Psoas muscle (tissue), 8 donors: ENCODE data around the gene CHST5. TPM values are rescaled to one million over a fixed set of nuclear protein-coding genes. Genes with fewer than 3 reads are reported as not detected.

Experiments used
- ATAC-seq, 4 donors: fragments of 200-7000 bp; cut with Tn5 transposase; one replicate each; pipeline ENCODE4 v1.9.1; 2020; ENCODE audit warnings: moderate library complexity in 3 of 4, mild to moderate bottlenecking in 2 of 4
- DNase-seq, 2 donors: peaks; one replicate each; pipeline ENCODE4 v3.0.0-alpha.2; 2020
- H3K27ac ChIP-seq: fragments of 200-600 bp; one replicate; pipeline ENCODE4 v1.8.0; 2022
- H3K27me3 ChIP-seq, 3 donors: fragments of 200-600 bp in 1 of 3; one replicate each; pipeline versions ENCODE4 v1.6.1 to v1.8.0; 2013 to 2022; ENCODE audit warnings: low read length in 2 of 3, mild to moderate bottlenecking in 2 of 3, moderate library complexity in 1 of 3; ENCODE audit not compliant: insufficient read depth in 3 of 3
- H3K36me3 ChIP-seq, 2 donors: fragments of 200-600 bp in 1 of 2; one replicate each; pipeline versions ENCODE4 v1.6.1 to v1.8.0; 2013 to 2022; ENCODE audit warnings: low read depth in 1 of 2, mild to moderate bottlenecking in 1 of 2, moderate library complexity in 1 of 2; ENCODE audit not compliant: insufficient read depth in 1 of 2
- H3K4me1 ChIP-seq: fragments of 200-600 bp; one replicate; pipeline ENCODE4 v1.8.0; 2022
- H3K4me3 ChIP-seq: fragments of 200-600 bp; one replicate; pipeline ENCODE4 v1.8.0; 2022; ENCODE audit warnings: mild to moderate bottlenecking
- H3K9me3 ChIP-seq: fragments of 200-600 bp; one replicate; pipeline ENCODE4 v1.8.0; 2022
- WGBS, 3 donors: extraction: QIAGEN DNeasy Blood & Tissue Kit; methylation state at CpG; one replicate each; pipeline versions ENCODE4 v1.1.6 to v1.1.7; 2013; 5-methylcytosine and 5-hydroxymethylcytosine counted together
- intact Hi-C, 2 donors: fragments of 100-400 bp; cut with DNase I; formaldehyde crosslinking; loops; one replicate each; pipeline versions ENCODE4 v1.11.0 to v1.14.2; 2022
- long read RNA-seq, 2 donors: library from polyadenylated mRNA; unstranded; transcript quantifications; one replicate each; pipeline ENCODE4 v2.0.0, GENCODE V29; 2021
- polyA plus RNA-seq, 3 donors: library from polyadenylated mRNA; stranded (reverse); fragments of 200-250 nt; gene quantifications; one replicate each; pipeline ENCODE4 v1.2.3, GENCODE V29; 2013
- total RNA-seq, 4 donors: library from RNA; stranded (reverse); fragmentation: NEBNext Ultra II Directional in 2 of 4; extraction: Animal tissue kit (Norgen Biotek cat#: 25700) in 2 of 4; gene quantifications; one replicate each; pipeline versions ENCODE4 v1.2.1 to v1.2.4, GENCODE V29; 2021 to 2023
- TF ChIP-seq, protein P1 (sequence below): fragments of 200-600 bp; IDR thresholded peaks from one replicate; pipeline ENCODE4 v1.8.0; 2022; ENCODE audit warnings: antibody characterized with exemption
- donor health status: healthy with polysubstance abuse.
- donor health status: DM: no; HTN: no; CAD: no; lungs with moderate emphysema.
- donor health status: Bipolar disorder and iron deficiency.
- donor health status: healthy.
- donor health status: DM: yes; HTN: yes; CAD: no.
- donor health status: DM: no; HTN: no; CAD: no.
- donor health status: DM: no; HTN: no; CAD: no.
- donor health status: DM: yes; HTN: yes; CAD: no.

CHST5 gene
- under 1 TPM in 1 of 4 donors, not detected in 3; 0.27 TPM for total RNA-seq
- under 1 TPM in 2 of 3 donors, not detected in 1; 0.04 to 0.14 TPM for polyA plus RNA-seq
- long read RNA-seq, donor 1 = 0 reads
- long read RNA-seq, donor 2 = 0 reads

DNA sequence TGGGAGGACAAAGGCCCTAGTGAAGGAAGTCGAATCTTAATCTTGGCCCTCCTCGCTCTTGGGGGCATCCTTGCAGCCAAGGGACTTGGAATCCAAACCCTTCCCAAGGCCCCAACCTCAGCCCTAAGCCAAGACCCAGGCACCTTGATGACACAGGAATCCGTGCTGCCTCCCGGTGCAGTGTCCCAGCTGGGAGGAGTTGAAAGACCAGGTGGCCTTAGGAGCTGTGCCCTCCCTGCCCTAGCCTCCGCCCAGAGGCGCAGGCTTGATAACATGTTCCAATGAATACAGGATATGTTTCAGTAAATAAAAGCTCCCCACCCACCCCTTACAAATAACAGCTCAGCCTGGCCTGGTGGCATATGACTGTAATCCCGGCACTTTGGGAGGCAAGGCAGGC lies at the start of gene CHST5:
Gene CHST5 (minus strand): TSS at position 208 of the 400 bp plus-strand sequence. CDS start 5,724 bp downstream, outside the sequence.
- TF ChIP-seq, protein P1, sequence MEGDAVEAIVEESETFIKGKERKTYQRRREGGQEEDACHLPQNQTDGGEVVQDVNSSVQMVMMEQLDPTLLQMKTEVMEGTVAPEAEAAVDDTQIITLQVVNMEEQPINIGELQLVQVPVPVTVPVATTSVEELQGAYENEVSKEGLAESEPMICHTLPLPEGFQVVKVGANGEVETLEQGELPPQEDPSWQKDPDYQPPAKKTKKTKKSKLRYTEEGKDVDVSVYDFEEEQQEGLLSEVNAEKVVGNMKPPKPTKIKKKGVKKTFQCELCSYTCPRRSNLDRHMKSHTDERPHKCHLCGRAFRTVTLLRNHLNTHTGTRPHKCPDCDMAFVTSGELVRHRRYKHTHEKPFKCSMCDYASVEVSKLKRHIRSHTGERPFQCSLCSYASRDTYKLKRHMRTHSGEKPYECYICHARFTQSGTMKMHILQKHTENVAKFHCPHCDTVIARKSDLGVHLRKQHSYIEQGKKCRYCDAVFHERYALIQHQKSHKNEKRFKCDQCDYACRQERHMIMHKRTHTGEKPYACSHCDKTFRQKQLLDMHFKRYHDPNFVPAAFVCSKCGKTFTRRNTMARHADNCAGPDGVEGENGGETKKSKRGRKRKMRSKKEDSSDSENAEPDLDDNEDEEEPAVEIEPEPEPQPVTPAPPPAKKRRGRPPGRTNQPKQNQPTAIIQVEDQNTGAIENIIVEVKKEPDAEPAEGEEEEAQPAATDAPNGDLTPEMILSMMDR = no peak
- ATAC-seq = no peak
- Histone ChIP-seq H3K4me1 (no peaks in the 10 kb centered on the region), H3K27me3 (no peaks in the 10 kb centered on the region), H3K36me3 (no peaks in the 10 kb centered on the region), H3K4me3 (no peak within 1 kb of the TSS), H3K9me3 (no peaks in the 10 kb centered on the region), H3K27ac (no peak within 1 kb of the TSS)
- no peak for DNase-seq
- intact Hi-C loops = no loop called here
- 87 to 90% (median 89%) methylated on average over 7 of the region's 7 CpGs for WGBS, 3 donors

DNA sequence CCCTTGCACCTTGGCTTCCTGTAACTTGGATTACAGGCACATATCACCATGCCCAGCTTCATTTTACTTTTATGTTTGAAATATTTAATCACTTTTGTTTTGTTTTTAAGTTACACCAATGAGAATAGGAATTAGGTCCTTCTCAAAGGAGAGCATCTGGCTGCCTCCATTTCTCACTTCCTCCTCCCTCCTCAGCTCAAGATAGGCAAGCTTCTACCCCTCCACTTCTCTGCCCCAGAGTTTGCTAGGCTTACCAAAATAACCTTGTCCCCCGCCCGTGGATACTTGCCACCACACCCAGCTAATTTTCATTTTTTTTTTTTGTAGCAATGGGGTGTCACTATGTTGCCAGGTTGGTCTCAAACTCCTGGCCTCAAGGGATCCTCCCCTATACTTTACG lies 48.2 kb upstream of the CHST5 start:
- Histone ChIP-seq H3K27ac (no peak overlapping the region), H3K9me3 (no peaks in the 10 kb centered on the region), H3K4me3 (no peak overlapping the region), H3K4me1 (no peaks in the 10 kb centered on the region), H3K27me3 (no peaks in the 10 kb centered on the region), H3K36me3 (peaks cover 3 to 33% of the 10 kb centered on the region in 2 donors)
- DNase-seq (no peak), ATAC-seq (no peak)
- 68 to 82% (median 68%) methylated on average over 3 of the region's 3 CpGs for WGBS, 3 donors
- intact Hi-C loops = no loop called here
- TF ChIP-seq, protein P1 = no peak

DNA sequence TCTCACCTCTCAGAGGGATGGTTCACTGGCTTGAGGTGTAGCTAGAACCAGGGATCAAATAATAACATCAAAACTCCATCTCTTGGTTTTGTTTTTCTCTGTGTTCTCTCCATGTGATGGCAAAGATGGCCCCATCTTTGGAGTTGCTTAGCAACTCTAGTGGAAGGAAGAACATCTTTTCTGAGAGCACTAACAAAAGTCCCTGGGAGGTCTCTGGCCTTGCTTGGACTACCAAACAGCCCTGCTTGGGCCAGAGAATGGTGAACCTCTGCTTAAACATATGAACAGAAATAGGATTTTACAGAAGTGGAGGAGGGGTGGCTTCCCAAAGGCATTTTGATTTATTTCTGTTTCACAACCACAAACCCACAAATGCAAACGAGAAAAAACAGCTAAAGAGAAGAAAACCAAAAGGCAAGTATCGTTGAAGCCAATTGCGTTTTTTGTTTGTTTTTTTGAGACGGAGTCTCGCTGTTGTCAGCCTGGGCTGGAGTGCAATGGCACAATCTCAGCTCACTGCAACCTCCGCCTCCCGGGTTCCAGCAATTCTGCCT lies 43.5 kb upstream of the CHST5 start:
- H3K36me3 ChIP-seq = peaks cover 13 to 70% of the 10 kb centered on the region in 2 donors
- no peak overlapping the region for H3K27ac ChIP-seq
- no peak overlapping the region for H3K4me3 ChIP-seq
- 85 to 93% (median 92%) methylated on average over 7 of the region's 7 CpGs for WGBS, 3 donors
- ATAC-seq (no peak), DNase-seq (no peak)
- no peaks in the 10 kb centered on the region for H3K9me3 ChIP-seq
- no peaks in the 10 kb centered on the region for H3K4me1 ChIP-seq
- intact Hi-C loops = no loop called here
- no peaks in the 10 kb centered on the region for H3K27me3 ChIP-seq
- TF ChIP-seq, protein P1 = no peak

DNA sequence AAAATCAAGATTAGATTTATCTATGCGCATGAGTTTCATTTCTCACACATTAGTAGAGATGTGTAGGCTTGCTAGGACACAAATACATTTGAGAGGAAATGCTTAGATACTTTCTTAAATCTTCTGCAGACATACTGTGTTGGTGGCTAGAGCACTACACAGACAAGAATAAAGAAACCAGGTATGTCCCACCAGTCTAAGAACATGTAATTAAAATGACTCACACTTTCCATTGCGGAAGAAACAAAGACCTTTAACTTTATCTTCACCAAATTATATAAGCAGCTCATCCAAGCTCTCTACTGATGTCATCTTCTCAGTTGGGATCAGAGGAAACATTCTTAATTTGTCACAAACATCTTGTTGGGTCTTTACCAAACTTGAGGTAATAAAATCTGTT lies 42.8 kb upstream of the CHST5 start:
- intact Hi-C loops = no loop called here
- Histone ChIP-seq H3K4me3 (no peak overlapping the region), H3K27me3 (no peaks in the 10 kb centered on the region), H3K9me3 (no peaks in the 10 kb centered on the region), H3K27ac (no peak overlapping the region), H3K4me1 (no peaks in the 10 kb centered on the region), H3K36me3 (peaks cover 13 to 77% of the 10 kb centered on the region in 2 donors)
- DNase-seq = no peak
- 93 to 97% (median 96%) methylated on average over 2 of the region's 2 CpGs for WGBS, 3 donors
- TF ChIP-seq, protein P1 = no peak
- ATAC-seq = no peak

DNA sequence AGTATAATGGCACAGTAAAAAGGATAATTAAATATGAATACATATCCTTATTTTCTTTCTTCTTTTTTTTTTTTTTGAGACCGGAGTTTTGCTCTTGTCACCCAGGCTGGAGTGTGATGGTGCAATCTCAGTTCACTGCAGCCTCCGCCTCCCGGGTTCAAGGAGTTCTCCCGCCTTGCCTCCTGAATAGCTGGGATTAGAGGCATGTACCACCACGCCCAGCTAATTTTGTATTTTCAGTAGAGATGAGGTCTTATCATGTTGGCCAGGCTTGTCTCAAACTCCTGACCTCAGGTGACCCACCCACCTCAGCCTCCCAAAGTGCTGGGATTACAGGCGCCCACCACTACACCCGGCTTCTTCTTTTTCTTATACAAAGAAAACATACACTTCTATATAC lies 42.3 kb upstream of the CHST5 start:
- 90 to 94% (median 93%) methylated on average over 7 of the region's 7 CpGs for WGBS, 3 donors
- intact Hi-C loops = no loop called here
- TF ChIP-seq, protein P1 = no peak
- DNase-seq (no peak), ATAC-seq (no peak)
- H3K4me3 ChIP-seq = no peak overlapping the region
- no peaks in the 10 kb centered on the region for H3K4me1 ChIP-seq
- peaks cover 13 to 82% of the 10 kb centered on the region in 2 donors for H3K36me3 ChIP-seq
- no peaks in the 10 kb centered on the region for H3K9me3 ChIP-seq
- no peaks in the 10 kb centered on the region for H3K27me3 ChIP-seq
- no peak overlapping the region for H3K27ac ChIP-seq
